Activated gamma-delta T cell (primary cell): Measurements from ENCODE around the gene RINL.

Experiments used
- DNase-seq: peaks from one replicate; lab custom pipeline; 2025; lab: John Stamatoyannopoulos, UW
- total RNA-seq, 2 donors: gene quantifications; one replicate each; lab custom pipeline; 2026; lab: John Stamatoyannopoulos, UW

Gene RINL
- total RNA-seq: 66.8 to 66.9 reads per million in 2 donors

GRCh38 chr19:38877781-38878574 lies at the start of gene RINL:
TSS of gene RINL (minus strand) at chr19:38878275. CDS start at chr19:38876742, 1,533 bp downstream.
- DNase-seq: no peak

GRCh38 chr19:38924388-38924787 lies 46.3 kb upstream of the RINL start:
- DNase-seq: no peak

DNA sequence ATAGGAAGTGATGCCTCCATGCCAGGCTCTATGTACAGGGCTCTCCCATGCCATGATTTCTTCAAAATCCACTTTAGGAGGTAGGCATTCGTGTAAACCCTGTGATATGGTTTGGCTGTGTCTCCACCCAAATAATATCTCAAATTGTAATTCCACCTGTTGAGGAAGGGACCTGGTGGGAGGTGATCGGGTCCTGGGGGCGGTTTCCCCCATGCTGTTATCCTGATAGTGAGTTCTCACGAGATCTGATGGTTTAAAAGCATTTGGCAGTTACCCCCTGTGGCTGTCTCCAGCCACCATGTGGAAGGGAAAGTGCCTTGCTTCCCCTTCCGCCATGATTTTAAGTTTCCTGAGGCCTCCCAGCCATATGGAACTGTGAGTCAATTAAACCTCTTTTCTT lies 44.4 kb upstream of the RINL start:
- DNase-seq: no peak

DNA sequence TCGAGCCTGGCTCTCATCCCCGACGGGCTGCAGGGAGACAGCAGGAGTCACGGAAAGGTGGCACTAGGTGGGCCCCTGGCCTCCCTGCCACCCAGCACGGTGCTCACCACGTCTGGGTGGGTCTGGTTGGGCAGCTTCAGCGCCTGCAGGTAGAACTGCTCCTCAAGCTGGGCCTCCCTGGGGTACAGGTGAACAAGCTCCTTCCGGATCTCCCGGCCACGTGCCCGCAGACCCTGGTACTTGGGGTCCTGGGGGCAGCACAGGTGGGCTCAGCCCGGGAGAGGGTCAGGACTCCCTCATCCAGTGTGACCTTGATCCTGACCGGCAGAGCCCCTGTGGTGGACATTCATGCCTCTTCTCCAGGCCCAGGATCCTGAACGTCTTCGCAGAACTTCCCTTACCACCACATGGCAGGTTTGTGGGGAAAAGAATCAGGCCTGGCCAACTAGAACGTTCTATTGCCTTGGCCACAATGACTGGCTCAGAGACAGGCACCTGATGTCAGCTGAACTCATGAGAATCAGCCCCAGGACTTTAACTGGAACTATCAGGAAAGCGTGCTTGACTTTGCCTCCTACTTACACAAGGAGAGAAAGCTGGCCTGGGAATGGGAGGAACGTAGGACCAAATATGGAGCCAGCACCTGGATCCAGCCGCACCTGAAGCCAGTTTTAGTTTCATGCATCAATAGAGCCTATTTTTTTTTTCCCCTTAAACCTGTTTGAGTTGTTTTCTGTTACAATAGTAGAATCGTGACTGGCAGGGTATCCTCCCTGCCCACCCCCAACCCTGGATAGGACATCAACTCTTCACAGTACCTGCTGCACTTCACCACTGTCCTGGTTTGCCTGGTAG lies 43.6 kb upstream of the RINL start:
- DNase-seq: no peak

DNA sequence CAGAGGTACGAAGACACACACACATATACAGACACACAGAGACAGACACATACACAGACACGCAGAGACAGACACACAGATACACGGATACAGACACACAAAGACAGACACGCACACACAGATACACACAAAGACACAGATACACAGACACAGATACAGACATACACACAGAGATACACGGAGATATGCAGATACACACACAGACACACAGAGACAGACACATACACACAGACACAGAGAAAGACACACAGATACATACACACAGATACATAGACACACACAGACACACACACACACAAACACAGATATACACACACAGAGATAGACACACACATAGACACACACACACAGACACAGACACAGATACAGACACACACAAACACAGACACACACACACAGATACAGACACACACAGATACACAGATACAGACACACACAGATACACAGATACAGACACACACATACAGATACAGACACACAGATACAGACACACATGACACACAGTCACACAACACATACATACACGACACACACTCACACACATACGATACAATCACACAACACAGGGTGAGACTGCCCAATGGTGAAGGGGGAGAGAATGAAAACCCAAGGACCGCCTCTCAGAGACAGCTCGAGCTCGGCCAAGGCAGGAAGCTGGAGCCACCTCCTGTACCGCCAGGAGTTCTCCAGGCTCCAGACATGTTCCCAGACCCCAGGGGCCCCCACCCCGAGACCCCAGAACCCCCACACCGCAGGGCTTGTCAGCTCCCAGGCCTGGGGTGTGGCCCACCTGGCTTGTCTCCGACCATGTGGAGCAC lies 42.7 kb upstream of the RINL start:
- DNase-seq: no peak

DNA sequence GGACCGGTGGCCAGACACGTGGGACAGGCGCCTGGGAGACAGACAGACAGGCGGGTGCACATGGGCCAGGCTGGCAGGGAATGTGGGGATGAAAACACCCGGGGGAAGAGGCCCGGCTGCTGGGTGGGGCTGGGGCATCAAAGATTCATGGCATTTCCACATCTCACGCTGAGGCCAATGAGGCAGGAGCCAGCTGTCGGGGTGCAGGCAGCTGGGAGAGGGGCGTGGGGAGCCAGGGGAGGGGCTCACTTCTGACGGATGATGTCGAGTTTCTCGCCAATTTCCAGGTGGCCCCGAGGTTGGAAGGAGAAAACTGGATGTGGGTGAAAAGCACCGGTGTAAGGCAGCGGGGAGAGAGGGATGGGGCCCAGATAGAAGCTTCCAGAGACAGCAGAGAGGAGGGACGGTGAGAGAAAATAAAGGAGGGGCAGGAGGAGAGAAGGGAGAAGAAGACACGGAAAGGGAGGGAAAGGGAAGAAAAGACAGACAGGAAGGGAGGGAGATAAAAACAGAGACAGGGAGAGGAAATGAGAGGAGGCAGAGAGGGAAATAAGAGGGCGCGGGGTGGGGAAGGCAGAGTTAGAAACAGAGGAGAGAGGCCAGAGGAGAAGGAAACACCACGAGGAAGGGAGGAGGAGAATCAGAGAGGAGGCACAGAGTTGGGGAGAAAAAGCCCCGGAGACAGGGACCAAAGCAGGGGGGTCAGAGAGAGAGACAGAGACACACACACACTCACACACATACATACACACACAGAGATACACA lies 41.9 kb upstream of the RINL start:
- DNase-seq: no peak

GRCh38 chr19:38918526-38918925 lies 40.5 kb upstream of the RINL start:
- no peak for DNase-seq

GRCh38 chr19:38917921-38918491 lies 39.9 kb upstream of the RINL start:
- DNase-seq: no peak

DNA sequence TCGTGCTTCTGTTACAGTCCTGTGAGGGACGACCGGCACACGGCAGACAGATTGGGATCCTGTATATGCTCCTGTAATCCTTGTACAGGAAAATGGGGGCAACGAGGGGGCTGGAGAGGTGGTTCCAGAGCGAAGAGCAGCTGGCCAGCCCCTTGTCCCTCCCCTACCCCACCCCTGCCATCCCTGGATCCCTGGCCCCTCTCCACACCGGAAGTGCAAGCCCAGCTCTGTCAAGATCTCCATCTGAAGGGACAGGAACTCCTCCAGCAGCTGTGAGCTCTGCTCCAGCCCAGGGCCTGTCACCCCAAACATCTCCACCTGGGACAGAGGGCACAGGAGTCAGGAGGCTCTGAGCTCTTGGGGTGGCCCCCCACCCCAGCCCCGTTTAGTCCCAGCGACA lies 39.4 kb upstream of the RINL start:
- no peak for DNase-seq

DNA sequence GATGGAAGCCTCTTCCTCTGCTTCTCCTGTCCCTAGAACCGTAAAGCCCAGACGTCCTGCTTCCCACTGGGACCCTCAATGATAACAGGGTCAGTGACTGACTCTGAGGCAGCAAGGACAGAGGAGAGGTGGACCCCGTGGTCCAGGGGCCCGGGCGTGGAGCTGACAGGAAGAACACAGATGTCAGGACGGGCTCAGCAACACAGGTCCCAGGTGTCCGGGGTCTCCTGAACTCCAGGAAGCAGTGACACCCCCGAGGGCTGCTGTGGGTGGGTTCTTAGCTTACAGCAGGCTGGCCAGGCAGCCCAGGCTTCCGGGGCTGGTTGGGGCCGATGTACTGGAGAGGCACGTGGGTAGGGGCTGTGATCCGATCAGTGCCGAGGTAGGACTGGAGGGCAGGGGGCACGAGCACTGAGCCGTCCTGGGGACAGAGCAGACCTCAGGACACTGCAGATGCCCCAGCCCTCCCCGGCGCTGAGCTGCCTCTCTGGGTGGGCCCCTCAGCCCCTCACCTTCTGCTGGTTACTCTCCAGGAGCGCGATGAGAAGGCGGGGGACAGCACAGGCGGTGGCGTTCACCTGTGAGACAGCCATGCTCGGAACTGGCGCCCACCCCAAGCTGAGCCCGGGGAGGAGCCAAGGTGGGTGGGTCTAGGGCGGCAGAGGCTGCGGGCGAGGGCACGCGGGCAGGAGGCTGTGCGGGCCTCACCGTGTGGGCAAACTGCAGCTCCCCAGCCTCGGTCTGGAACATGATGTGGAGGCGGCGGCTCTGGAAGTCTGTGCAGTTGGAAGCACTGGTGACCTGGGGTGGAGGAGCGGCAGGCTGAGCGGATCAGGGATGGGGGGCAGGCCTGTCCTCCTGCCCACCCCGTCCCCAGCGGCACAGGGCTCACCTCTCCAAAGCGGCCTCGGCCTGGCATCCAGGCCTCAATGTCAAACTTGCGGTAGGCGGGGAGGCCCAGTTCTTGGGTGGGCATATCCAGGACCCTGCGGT lies 37.5 kb upstream of the RINL start:
- DNase-seq: no peak

GRCh38 chr19:38913958-38914357 lies 35.9 kb upstream of the RINL start:
- DNase-seq: no peak

GRCh38 chr19:38912600-38913514 lies 34.8 kb upstream of the RINL start:
- no peak for DNase-seq

- DNase-seq: no peak
Observed at GRCh38 chr19:38911388-38912001, 33.4 kb upstream of the RINL start.

- DNase-seq: no peak
Observed at GRCh38 chr19:38910488-38910887, 32.4 kb upstream of the RINL start.

DNA sequence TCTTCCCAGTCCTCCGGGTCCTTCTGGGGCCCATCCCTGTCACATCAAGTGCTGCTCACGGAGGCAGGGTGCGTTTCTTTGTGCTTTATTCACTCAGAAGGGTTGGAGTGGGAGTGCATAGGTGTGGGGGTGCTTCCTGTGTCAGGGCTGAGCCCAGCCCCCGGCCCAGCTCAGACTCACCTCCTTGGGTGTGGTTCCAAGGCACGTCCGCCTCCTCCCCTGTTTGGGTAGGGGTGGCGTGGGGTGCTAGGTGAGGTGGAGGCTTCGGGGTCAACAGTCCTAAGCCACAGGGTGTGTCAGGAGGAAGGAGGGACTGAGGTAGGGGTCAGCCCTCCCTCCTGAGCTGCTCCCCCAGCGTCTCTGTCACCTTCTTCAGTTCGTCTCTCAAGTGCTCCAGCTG lies 30.8 kb upstream of the RINL start:
- DNase-seq: no peak

DNA sequence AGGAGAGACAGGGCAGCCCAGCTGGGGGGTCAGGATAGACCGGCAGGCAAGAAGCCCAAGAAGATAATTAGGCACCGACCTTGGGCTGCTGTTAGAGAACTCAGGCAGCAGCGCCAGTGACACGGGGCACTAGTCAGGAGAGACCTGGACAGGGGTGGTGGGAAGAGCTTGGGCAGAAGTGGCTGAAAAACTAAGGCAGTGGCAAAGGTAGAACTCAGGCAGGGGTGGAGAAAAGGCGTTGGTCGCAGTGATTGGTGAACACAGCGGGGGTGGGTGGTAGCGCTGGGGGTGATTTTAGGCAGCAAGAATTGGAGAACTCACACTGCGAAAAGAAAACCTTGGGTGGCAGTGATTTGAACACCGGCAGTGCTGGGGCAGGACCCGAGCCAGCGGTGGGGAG lies 29.6 kb upstream of the RINL start:
- DNase-seq: no peak

DNA sequence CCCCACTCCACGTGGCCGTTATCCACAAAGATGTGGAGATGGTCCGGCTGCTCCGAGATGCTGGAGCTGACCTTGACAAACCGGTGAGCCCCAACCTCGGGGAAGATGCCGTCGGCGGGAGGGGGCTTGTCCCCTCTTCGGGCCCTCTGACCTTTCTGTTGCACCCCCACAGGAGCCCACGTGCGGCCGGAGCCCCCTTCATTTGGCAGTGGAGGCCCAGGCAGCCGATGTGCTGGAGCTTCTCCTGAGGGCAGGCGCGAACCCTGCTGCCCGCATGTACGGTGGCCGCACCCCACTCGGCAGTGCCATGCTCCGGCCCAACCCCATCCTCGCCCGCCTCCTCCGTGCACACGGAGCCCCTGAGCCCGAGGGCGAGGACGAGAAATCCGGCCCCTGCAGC lies 29.2 kb upstream of the RINL start:
- DNase-seq: no peak

DNA sequence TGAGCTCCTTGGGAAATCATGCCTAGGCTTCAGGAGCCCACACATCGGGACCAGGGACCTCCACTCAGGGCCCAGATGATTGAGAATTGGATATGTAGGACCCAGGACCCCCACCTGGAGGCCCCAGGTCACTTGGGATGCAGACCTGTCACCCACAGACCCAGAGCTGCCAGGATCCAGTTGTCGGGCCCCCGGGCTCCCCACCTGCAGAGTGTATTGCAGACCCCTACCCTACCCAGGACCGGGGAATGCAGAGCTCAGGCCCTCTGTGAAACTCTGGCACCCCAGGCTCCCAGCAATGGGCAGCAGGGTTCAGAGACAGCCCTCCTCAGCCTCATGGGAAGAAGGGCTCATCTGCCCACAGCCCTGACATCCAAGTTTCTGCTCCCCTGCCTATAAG lies 27.5 kb upstream of the RINL start:
- no peak for DNase-seq
